GM21381 (cell line): ENCODE data around the gene MUSTN1.
A peak's percentile ranks its signal among the peaks of the same experiment; 100 is the strongest.

Experiments
- ATAC-seq: cut with Tn5 transposase; IDR thresholded peaks from one replicate; pipeline ENCODE4 v1.9.1; 2021; ENCODE audit warnings: mild to moderate bottlenecking, moderate library complexity; ENCODE audit not compliant: unreplicated experiment

MUSTN1 gene

GRCh38 chr3:52854013-52854412 lies 19.2 kb upstream of the MUSTN1 start:
- ATAC-seq: no peak

GRCh38 chr3:52852419-52852818 lies 17.6 kb upstream of the MUSTN1 start:
- no peak for ATAC-seq

GRCh38 chr3:52851348-52851747 lies 16.5 kb upstream of the MUSTN1 start:
- ATAC-seq: no peak

GRCh38 chr3:52849656-52850055 lies 14.8 kb upstream of the MUSTN1 start:
- ATAC-seq: no peak

GRCh38 chr3:52848617-52849016 lies 13.8 kb upstream of the MUSTN1 start:
- ATAC-seq: no peak

- ATAC-seq: no peak
These were observed 12.9 kb upstream of the MUSTN1 start for GRCh38 chr3:52847726-52848125.

GRCh38 chr3:52847241-52847640 lies 12.4 kb upstream of the MUSTN1 start:
- ATAC-seq: no peak

- no peak for ATAC-seq
These were observed 11.7 kb upstream of the MUSTN1 start for GRCh38 chr3:52846432-52846965.

- no peak for ATAC-seq
These were observed 11.0 kb upstream of the MUSTN1 start for GRCh38 chr3:52845691-52846431.

GRCh38 chr3:52845157-52845556 lies 10.3 kb upstream of the MUSTN1 start:
- ATAC-seq: no peak

- ATAC-seq: no peak
These were observed 9.6 kb upstream of the MUSTN1 start for GRCh38 chr3:52844290-52844975.

- ATAC-seq: no peak
These were observed 9.1 kb upstream of the MUSTN1 start for GRCh38 chr3:52843881-52844280.

GRCh38 chr3:52843108-52843865 lies 8.5 kb upstream of the MUSTN1 start:
- ATAC-seq: no peak

GRCh38 chr3:52842424-52842823 lies 7.6 kb upstream of the MUSTN1 start:
- ATAC-seq: no peak

- ATAC-seq: no peak
These were observed 7.1 kb upstream of the MUSTN1 start for GRCh38 chr3:52841981-52842340.

GRCh38 chr3:52841211-52841980 lies 6.6 kb upstream of the MUSTN1 start:
- ATAC-seq: no peak

- ATAC-seq: no peak
These were observed 5.2 kb upstream of the MUSTN1 start for GRCh38 chr3:52839892-52840545.

GRCh38 chr3:52839268-52839575 lies 4.4 kb upstream of the MUSTN1 start:
- no peak for ATAC-seq

GRCh38 chr3:52838561-52839267 lies 3.9 kb upstream of the MUSTN1 start:
- peak; percentile 67 for ATAC-seq

GRCh38 chr3:52836986-52837385 lies 2.2 kb upstream of the MUSTN1 start:
- ATAC-seq: no peak
